Measurements from ENCODE around the gene GALT. TPM values are rescaled to one million over a fixed set of nuclear protein-coding genes. Genes with fewer than 3 reads are reported as not detected.

Gene GALT
- total RNA-seq, 4 donors from 2014 or later = 22.9 to 41.1 (median 30.2) TPM

DNA sequence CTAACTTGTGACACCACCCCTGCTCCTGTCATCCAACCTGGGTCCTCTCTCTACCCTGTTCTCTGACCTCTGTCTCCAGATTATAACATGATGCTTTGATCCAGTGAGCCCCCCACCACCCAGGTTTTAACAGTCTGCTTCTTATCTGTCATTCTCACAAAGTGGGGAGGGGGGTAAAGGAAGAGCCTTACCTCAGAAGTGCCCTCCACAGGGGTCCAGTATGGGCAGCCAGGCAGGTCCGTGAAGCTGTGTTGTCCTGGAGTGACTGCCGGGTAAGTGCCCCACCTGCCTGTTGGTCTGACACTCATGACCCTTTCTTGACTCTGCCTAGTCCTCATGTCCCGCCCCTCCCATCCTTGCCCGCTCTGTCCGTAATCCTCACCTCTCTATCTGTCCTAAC lies 8.9 kb downstream of the GALT start:
- TF ChIP-seq, protein P1, sequence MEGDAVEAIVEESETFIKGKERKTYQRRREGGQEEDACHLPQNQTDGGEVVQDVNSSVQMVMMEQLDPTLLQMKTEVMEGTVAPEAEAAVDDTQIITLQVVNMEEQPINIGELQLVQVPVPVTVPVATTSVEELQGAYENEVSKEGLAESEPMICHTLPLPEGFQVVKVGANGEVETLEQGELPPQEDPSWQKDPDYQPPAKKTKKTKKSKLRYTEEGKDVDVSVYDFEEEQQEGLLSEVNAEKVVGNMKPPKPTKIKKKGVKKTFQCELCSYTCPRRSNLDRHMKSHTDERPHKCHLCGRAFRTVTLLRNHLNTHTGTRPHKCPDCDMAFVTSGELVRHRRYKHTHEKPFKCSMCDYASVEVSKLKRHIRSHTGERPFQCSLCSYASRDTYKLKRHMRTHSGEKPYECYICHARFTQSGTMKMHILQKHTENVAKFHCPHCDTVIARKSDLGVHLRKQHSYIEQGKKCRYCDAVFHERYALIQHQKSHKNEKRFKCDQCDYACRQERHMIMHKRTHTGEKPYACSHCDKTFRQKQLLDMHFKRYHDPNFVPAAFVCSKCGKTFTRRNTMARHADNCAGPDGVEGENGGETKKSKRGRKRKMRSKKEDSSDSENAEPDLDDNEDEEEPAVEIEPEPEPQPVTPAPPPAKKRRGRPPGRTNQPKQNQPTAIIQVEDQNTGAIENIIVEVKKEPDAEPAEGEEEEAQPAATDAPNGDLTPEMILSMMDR (IDR thresholded peaks at IDR 0.05; ENCODE audit: low read depth) = no peak

DNA sequence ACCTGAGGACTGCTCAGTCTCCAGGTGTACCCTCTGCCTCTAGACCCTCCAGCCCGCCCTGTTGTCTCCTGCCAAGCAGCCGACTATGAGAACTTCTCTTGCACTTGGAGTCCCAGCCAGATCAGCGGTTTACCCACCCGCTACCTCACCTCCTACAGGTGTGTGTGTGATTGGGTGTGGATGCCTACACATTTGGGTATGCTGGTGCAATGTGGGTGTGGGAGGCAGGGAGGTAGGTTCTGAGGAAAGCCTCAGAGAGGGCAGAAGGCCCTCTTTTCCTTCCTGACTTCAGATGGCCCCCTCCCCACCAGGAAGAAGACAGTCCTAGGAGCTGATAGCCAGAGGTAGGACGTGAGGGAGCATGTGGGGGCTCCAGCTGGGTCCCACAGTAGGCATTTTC lies 10.5 kb downstream of the GALT start:
- TF ChIP-seq, protein P1 (IDR thresholded peaks at IDR 0.05; ENCODE audit: low read depth) = no peak

DNA sequence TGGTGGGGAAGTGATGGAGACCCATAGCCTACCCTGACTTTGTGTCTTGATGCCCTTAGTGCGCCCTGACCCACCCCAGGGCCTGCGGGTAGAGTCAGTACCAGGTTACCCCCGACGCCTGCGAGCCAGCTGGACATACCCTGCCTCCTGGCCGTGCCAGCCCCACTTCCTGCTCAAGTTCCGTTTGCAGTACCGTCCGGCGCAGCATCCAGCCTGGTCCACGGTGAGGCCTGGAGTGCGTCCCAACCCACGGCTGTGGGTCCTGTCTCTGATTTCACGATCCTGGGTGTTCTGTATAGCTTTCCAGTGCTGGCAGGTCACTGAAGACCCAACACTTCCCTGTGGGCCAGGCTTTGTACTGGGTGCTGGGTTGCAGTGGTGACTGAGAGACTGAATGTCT lies 12.0 kb downstream of the GALT start:
- TF ChIP-seq, protein P1 (IDR thresholded peaks at IDR 0.05; ENCODE audit: low read depth) = no peak

DNA sequence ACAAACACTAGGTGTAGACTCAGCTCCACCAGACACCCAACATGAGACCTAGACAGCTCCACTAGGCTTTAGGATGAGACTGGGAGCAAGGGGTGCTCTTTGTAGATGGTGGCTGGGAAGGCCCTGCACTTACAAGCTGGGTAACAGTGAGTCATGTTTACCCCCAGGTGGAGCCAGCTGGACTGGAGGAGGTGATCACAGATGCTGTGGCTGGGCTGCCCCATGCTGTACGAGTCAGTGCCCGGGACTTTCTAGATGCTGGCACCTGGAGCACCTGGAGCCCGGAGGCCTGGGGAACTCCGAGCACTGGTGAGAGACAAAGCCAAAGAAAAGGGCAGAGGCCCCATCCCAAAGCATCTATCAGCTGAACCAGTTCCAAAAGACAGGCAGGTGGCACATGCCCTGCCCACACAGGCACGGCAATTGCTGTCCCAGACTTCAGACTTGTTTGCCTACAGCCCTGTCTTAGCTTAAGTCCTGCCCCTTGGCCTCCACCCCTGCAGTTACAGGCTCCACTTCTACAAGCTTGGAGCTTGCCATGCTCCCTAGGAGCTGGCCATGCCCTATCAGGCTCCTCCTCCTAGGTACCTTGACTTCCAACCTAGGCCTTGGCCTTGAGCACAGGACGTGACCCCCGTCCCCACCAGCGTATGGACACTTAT lies 13.2 kb downstream of the GALT start:
- TF ChIP-seq, protein P1 (IDR thresholded peaks at IDR 0.05; ENCODE audit: low read depth) = no peak

DNA sequence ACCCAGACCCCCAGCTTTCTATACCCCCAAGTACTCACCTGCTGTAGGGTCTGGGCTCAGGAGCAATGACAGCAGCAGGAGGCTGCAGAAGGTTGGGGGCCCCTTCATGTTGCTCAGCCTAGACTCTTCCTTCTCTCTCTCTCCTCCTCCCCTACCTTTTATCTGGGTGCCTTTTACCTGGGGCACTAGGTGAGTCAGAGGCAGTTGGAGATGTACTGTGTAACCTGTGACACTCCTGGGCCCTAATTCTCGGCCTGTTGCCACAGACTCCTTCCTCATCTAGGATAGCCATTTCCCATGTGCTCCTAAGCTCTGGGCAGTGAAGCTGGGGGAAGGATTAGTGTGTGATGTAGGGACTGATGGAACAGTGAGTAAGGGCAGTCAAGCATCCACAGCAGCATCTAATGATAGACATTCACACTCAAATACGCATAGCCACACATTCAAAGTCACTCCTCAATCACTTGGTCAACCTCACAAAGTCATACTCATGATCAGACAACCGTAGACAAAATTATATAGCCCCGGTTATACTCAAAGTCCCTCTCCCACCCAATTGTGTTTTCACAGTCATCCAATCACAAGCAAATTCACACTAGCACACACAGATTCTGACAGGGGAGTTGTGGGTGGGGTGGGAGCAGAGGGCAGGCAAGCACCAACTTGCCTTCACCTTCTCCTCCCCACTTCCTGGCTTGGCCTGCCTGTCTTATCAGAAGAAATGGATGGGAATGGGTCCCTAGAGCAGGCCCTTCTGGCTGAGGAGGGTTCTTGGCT lies 16.2 kb downstream of the GALT start, which contains the start of gene CCL27:
CCL27 (minus strand) TSS at position 132 of the 777 bp plus-strand sequence; CDS start at position 108, 24 bp downstream.
- TF ChIP-seq, protein P1 (IDR thresholded peaks at IDR 0.05; ENCODE audit: low read depth) = no peak

DNA sequence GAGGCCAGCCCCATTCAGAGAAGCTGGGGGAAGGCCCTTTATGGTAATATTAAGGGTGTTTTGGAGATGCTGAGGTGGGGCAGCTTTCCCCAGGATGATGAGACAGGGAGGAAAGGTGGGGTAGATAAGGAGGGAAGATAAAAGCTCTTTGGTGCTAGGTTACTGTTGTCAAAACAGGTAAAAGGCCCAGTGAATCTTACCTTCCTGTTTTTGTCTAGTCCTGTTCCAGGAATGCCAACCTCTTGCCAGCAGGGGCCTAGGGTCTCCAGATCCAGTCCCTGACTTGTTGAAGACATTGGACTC lies 16.8 kb downstream of the GALT start:
- TF ChIP-seq, protein P1 (IDR thresholded peaks at IDR 0.05; ENCODE audit: low read depth) = no peak

DNA sequence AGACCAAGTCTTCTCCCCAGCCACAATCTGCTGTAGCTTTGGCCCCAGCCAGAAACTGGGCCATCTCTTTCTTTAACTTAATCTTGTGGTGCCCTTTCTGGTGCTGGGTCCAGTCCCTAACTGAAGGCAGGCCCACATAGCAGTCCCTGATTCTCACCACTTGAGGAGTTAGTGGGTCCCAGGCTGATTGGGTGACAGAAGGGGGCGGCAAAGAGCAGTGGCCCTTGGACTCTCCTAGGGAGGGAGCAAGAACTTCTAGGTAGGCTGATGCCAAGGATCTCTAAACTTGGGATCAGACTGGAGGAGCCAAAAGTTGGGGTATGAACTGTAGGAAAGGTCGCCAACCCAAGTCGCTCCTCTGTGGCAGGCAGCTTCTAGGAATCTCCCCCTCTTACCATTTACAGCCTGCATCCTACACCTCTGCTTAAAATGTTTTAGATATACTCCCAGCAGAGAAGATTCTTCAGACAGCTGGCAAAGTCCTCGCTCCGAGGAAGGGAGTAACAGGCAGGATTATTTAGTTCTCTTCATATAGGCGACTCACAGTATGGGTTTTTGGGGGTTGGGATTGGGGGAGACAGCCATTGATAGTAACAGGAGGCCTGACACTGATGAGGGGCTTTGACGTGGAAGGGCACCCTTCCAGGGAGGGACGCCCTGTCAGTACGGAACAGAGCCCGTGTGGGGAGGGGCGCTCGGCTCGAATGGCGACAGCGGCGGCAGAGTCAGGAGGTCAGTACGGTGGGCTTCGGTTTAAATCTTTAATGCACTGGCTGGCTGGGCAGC lies 18.0 kb downstream of the GALT start:
- TF ChIP-seq, protein P1 (IDR thresholded peaks at IDR 0.05; ENCODE audit: low read depth) = no peak
